H1 (cell line): ENCODE measurements around the gene OAT. TPM values are rescaled to one million over a fixed set of nuclear protein-coding genes. Genes with fewer than 3 reads are reported as not detected.
A peak's percentile ranks its signal among the peaks of the same experiment; 100 is the strongest.

Source experiments
- CTCF ChIA-PET: fragments of 300-600 bp; sonication (Branson Sonifier 250); formaldehyde crosslinking; loops from one replicate; lab custom pipeline; 2021; ENCODE audit not compliant: partially characterized antibody; lab: Charles Lee
- POLR2A ChIA-PET: fragments of 300-600 bp; sonication (Branson Sonifier 250); formaldehyde crosslinking; loops from one replicate; lab custom pipeline; 2021; ENCODE audit warnings: inconsistent platforms; ENCODE audit not compliant: partially characterized antibody; lab: Charles Lee
- DNase-seq, 2 experiments: peaks; one replicate each; pipeline versions ENCODE4 v3.0.0 to v3.0.0-alpha.2; 2010 to 2022; ENCODE audit warnings: low spot score in 2 of 2, low read depth in 1 of 2, mixed read lengths in 1 of 2
- FAIRE-seq: peaks from 2 replicates; lab custom pipeline; 2011; peaks lifted over from hg19 to GRCh38; lab: Jason Lieb, UNC
- H2AFZ ChIP-seq: 2 replicates; pipeline ENCODE4 v1.8.1; 2012; ENCODE audit warnings: low read length, inconsistent platforms
- H2AK5ac ChIP-seq: 2 replicates; pipeline ENCODE4 v1.6.1; 2013; ENCODE audit warnings: low read depth, low read length
- H2BK120ac ChIP-seq: replicated peaks from 2 replicates; pipeline ENCODE3; 2013; ENCODE audit warnings: low read depth, low read length, inconsistent platforms
- H2BK12ac ChIP-seq: 2 replicates; pipeline ENCODE4 v1.6.1; 2013; ENCODE audit warnings: low read depth, low read length
- H2BK15ac ChIP-seq: 2 replicates; pipeline ENCODE4 v1.6.1; 2013; ENCODE audit warnings: low read length
- H2BK20ac ChIP-seq: 2 replicates; pipeline ENCODE4 v1.6.1; 2013; ENCODE audit warnings: low read length
- H2BK5ac ChIP-seq: 2 replicates; pipeline ENCODE4 v1.6.1; 2013; ENCODE audit warnings: low read depth, low read length
- H3K14ac ChIP-seq: 2 replicates; pipeline ENCODE4 v1.6.1; 2013; ENCODE audit warnings: inconsistent platforms; ENCODE audit not compliant: insufficient read length
- H3K18ac ChIP-seq: 2 replicates; pipeline ENCODE4 v1.6.1; 2013; ENCODE audit warnings: low read length; ENCODE audit errors: extremely low read depth
- H3K23ac ChIP-seq: 2 replicates; pipeline ENCODE4 v1.6.1; 2013; ENCODE audit warnings: inconsistent platforms; ENCODE audit not compliant: insufficient read length
- H3K23me2 ChIP-seq: 2 replicates; pipeline ENCODE4 v1.6.1; 2013; ENCODE audit warnings: low read depth, low read length
- H3K27ac ChIP-seq: 2 replicates; pipeline ENCODE4 v1.6.1; 2011; ENCODE audit warnings: low read depth, low read length, inconsistent platforms
- H3K27me3 ChIP-seq, 4 experiments: replicated peaks in 1 of 4; 1 replicate in 1 of 4; 2 replicates in 3 of 4; pipeline versions ENCODE4 v1.6.1 to v1.8.1; 2011 to 2013; ENCODE audit warnings: low read length in 3 of 4, mild to moderate bottlenecking in 3 of 4, inconsistent platforms in 2 of 4, mixed read lengths in 2 of 4, moderate library complexity in 1 of 4; ENCODE audit not compliant: control insufficient read depth in 3 of 4, insufficient read depth in 3 of 4; ENCODE audit errors: extremely low read depth in 1 of 4
- H3K36me3 ChIP-seq, 4 experiments: 2 replicates each; pipeline versions ENCODE4 v1.6.1 to v1.8.1; 2011 to 2013; ENCODE audit warnings: mild to moderate bottlenecking in 4 of 4, low read length in 3 of 4, moderate library complexity in 2 of 4, control low read depth in 1 of 4, inconsistent platforms in 1 of 4; ENCODE audit not compliant: insufficient read depth in 4 of 4, control insufficient read depth in 2 of 4
- H3K4ac ChIP-seq: replicated peaks from 2 replicates; pipeline ENCODE3; 2013; ENCODE audit warnings: low read length, low read depth, mixed read lengths, inconsistent platforms; ENCODE audit not compliant: insufficient read length
- H3K4me1 ChIP-seq, 4 experiments: replicated peaks in 1 of 4; 1 replicate in 1 of 4; 2 replicates in 3 of 4; pipeline versions ENCODE4 v1.6.1 to v1.8.1; 2011 to 2013; ENCODE audit warnings: low read length in 3 of 4, inconsistent platforms in 2 of 4, mixed read lengths in 1 of 4; ENCODE audit not compliant: insufficient read depth in 4 of 4, control insufficient read depth in 3 of 4
- H3K4me2 ChIP-seq, 2 experiments: 2 replicates each; pipeline versions ENCODE4 v1.6.1 to v1.8.1; 2011 to 2013; ENCODE audit warnings: low read depth in 2 of 2, low read length in 2 of 2, control low read depth in 1 of 2, inconsistent platforms in 1 of 2, mild to moderate bottlenecking in 1 of 2; ENCODE audit not compliant: insufficient read depth in 1 of 2
- H3K4me3 ChIP-seq, 4 experiments: fragments of 200-600, 300-600 bp in 1 of 4; sonication (generic), shearing (Covaris generic), sonication (Bioruptor Twin) in 1 of 4; 2 replicates each; pipeline versions ENCODE4 v1.5.1 to v1.8.1; 2011 to 2016; ENCODE audit warnings: low read length in 4 of 4, low read depth in 3 of 4, control low read depth in 2 of 4, inconsistent platforms in 2 of 4, mild to moderate bottlenecking in 2 of 4, mixed read lengths in 1 of 4, moderate library complexity in 1 of 4; ENCODE audit not compliant: insufficient read depth in 2 of 4; ENCODE audit errors: extremely low read depth in 1 of 4
- H3K56ac ChIP-seq: replicated peaks from 2 replicates; pipeline ENCODE3; 2013; ENCODE audit warnings: low read depth, mild to moderate bottlenecking, mixed read lengths, low read length, inconsistent platforms; ENCODE audit not compliant: insufficient read length
- H3K79me1 ChIP-seq: 2 replicates; pipeline ENCODE4 v1.6.1; 2013; ENCODE audit warnings: low read depth, low read length, control low read depth
- H3K79me2 ChIP-seq, 2 experiments: 2 replicates each; pipeline versions ENCODE4 v1.6.1 to v1.8.1; 2012 to 2013; ENCODE audit warnings: low read length in 2 of 2, mild to moderate bottlenecking in 2 of 2, inconsistent platforms in 1 of 2; ENCODE audit not compliant: insufficient read depth in 2 of 2, control insufficient read depth in 1 of 2
- H3K9ac ChIP-seq, 4 experiments: replicated peaks in 1 of 4; 1 replicate in 1 of 4; 2 replicates in 3 of 4; pipeline versions ENCODE4 v1.6.1 to v1.8.1; 2011 to 2013; ENCODE audit warnings: low read depth in 3 of 4, low read length in 3 of 4, control low read depth in 2 of 4, mild to moderate bottlenecking in 2 of 4, moderate library complexity in 2 of 4, inconsistent platforms in 1 of 4; ENCODE audit errors: extremely low read depth in 1 of 4
- H3K9me3 ChIP-seq, 2 experiments: 2 replicates each; pipeline versions ENCODE4 v1.6.1 to v1.8.1; 2012 to 2013; ENCODE audit warnings: mild to moderate bottlenecking in 2 of 2, moderate library complexity in 2 of 2, control low read depth in 1 of 2, inconsistent platforms in 1 of 2, low read depth in 1 of 2, low read length in 1 of 2, mixed read lengths in 1 of 2; ENCODE audit not compliant: insufficient read depth in 2 of 2
- H4K20me1 ChIP-seq, 2 experiments: replicated peaks in 1 of 2; 2 replicates each; pipeline versions ENCODE3 to v1.8.1; 2011 to 2013; ENCODE audit warnings: inconsistent platforms in 2 of 2, low read length in 2 of 2, mild to moderate bottlenecking in 1 of 2; ENCODE audit not compliant: insufficient read depth in 2 of 2, control insufficient read depth in 1 of 2
- H4K5ac ChIP-seq: 2 replicates; pipeline ENCODE4 v1.6.1; 2013; ENCODE audit warnings: low read length, low read depth, mixed read lengths, inconsistent platforms; ENCODE audit not compliant: insufficient read length
- H4K8ac ChIP-seq: 2 replicates; pipeline ENCODE4 v1.8.0; 2013; ENCODE audit warnings: mild to moderate bottlenecking, moderate library complexity, low read length, inconsistent platforms; ENCODE audit not compliant: insufficient read depth; ENCODE audit errors: extremely low read depth
- H4K91ac ChIP-seq: replicated peaks from 2 replicates; pipeline ENCODE3; 2013; ENCODE audit warnings: low read length, mixed read lengths, inconsistent platforms; ENCODE audit not compliant: insufficient read length
- FOSL1 ChIP-seq: IDR thresholded peaks from 2 replicates; pipeline ENCODE4 v1.6.1; 2011; ENCODE audit warnings: mild to moderate bottlenecking, low read depth, low read length, moderate library complexity; ENCODE audit not compliant: insufficient read depth
- HDAC2 ChIP-seq, 2 experiments: fragments of 300-600 bp in 1 of 2; sonication (generic) in 1 of 2; IDR thresholded peaks; 2 replicates each; pipeline ENCODE4 v1.6.1; 2011 to 2012; ENCODE audit warnings: low read depth in 2 of 2, low read length in 2 of 2, mild to moderate bottlenecking in 2 of 2, moderate library complexity in 2 of 2, borderline replicate concordance in 1 of 2, inconsistent platforms in 1 of 2
- KDM4A ChIP-seq: IDR thresholded peaks from one replicate; pipeline ENCODE4 v1.7.1; 2012; ENCODE audit warnings: low read depth, mild to moderate bottlenecking, moderate library complexity, low read length, inconsistent platforms; ENCODE audit not compliant: severe bottlenecking
- MAFK ChIP-seq: IDR thresholded peaks from 2 replicates; pipeline ENCODE4 v1.6.1; 2012; ENCODE audit warnings: low read depth, mild to moderate bottlenecking, improper control_type of control experiment, low read length
- MAX ChIP-seq: IDR thresholded peaks from 2 replicates; pipeline ENCODE4 v1.6.1; 2012; ENCODE audit warnings: inconsistent platforms
- POU5F1 ChIP-seq: IDR thresholded peaks from 2 replicates; pipeline ENCODE4 v1.6.1; 2011; ENCODE audit warnings: low read depth, mild to moderate bottlenecking, low read length, moderate library complexity
- RBBP5 ChIP-seq: IDR thresholded peaks from 2 replicates; pipeline ENCODE4 v1.7.1; 2012; ENCODE audit warnings: low read depth, mild to moderate bottlenecking, inconsistent platforms, low read length, moderate library complexity, borderline replicate concordance
- TBP ChIP-seq: IDR thresholded peaks from 2 replicates; pipeline ENCODE4 v1.6.1; 2011; ENCODE audit warnings: low read depth, low read length, improper control_type of control experiment
- WGBS, 2 experiments: shearing (Covaris generic) in 1 of 2; methylation state at CpG; one replicate each; pipeline versions ENCODE4 v1.1.6 to v1.1.7; 2013 to 2015; ENCODE audit warnings: low lambda C conversion rate in 2 of 2, mixed read lengths in 2 of 2, inconsistent platforms in 1 of 2, low coverage in 1 of 2, missing lambda C conversion rate in 1 of 2; ENCODE audit not compliant: insufficient replicate concordance in 2 of 2, insufficient coverage in 1 of 2, insufficient read length in 1 of 2; ENCODE audit errors: extremely low coverage in 1 of 2, missing lambda C conversion rate in 1 of 2; 5-methylcytosine and 5-hydroxymethylcytosine counted together
- polyA plus RNA-seq, 7 experiments: library from polyadenylated mRNA; depleted of rRNA in 3 of 7; stranded (reverse) in 5 of 7; unstranded in 2 of 7; fragments of >200 nt in 5 of 7; fragments of 200-250 nt in 2 of 7; gene quantifications; 1 replicate in 5 of 7; 2 replicates in 1 of 7; 4 replicates in 1 of 7; pipeline versions ENCODE4 v1.2.1 to v1.2.3, GENCODE V29; 2011 to 2013; ENCODE audit warnings: missing spikeins in 2 of 7, mixed read lengths in 2 of 7
- total RNA-seq: library from RNA; stranded (reverse); fragmentation: NEBNext Ultra II Directional; extraction: Animal tissue kit (Norgen Biotek cat#: 25700); gene quantifications from 2 replicates; pipeline ENCODE4 v1.2.1, GENCODE V29; 2021
- TF ChIP-seq, protein P1 (sequence below): IDR thresholded peaks from 2 replicates; pipeline ENCODE4 v1.6.1; 2012; ENCODE audit warnings: inconsistent platforms
- TF ChIP-seq, protein P2 (sequence below), 3 experiments: IDR thresholded peaks; 1 replicate in 2 of 3; 2 replicates in 1 of 3; pipeline versions ENCODE4 v1.5.1 to v1.6.1; 2011; ENCODE audit warnings: low read length in 3 of 3, mild to moderate bottlenecking in 3 of 3, inconsistent platforms in 2 of 3, low read depth in 1 of 3, moderate library complexity in 1 of 3; ENCODE audit not compliant: insufficient read depth in 1 of 3; ENCODE audit errors: control extremely low read depth in 1 of 3

OAT gene
- total and polyA plus RNA-seq, 2 of the 8 experiments (the other 6 are each of a cell fraction or from before 2014, with no cell fraction given): 67.8 to 121 TPM

- Histone ChIP-seq H4K8ac (no peak overlapping the region), H3K79me2 (no peaks in the 10 kb centered on the region), H3K9me3 (no peaks in the 10 kb centered on the region), H2BK15ac (no peak overlapping the region), H3K23ac (no peak overlapping the region), H3K27me3 (peaks cover 0 to 6% (median 5%) of the 10 kb centered on the region in 4 experiments; a peak in 5 of 7 replicates), H3K18ac (no peak overlapping the region), H3K27ac (no peak overlapping the region), H3K4me3 (peak overlapping the region in 1 of 4 experiments; percentile 61; a peak in 2 of 8 replicates), H3K4ac (no peak overlapping the region), H4K20me1 (no peaks in the 10 kb centered on the region), H4K5ac (no peak overlapping the region), H3K56ac (no peak overlapping the region), H3K36me3 (no peaks in the 10 kb centered on the region), H3K4me2 (peak overlapping the region; percentile 12 to 82; a peak in 2 of 4 replicates), H2BK5ac (no peak overlapping the region), H2BK20ac (no peak overlapping the region), H3K4me1 (peaks cover 0 to 8% (median 4%) of the 10 kb centered on the region in 4 experiments; a peak in 4 of 7 replicates), H4K91ac (no peak overlapping the region), H2BK12ac (0 out of 2 replicates have a peak overlapping the region, but pooled peaks have one; percentile 14), H3K79me1 (no peaks in the 10 kb centered on the region), H2AFZ (no peak overlapping the region), H2BK120ac (no peak overlapping the region), H3K9ac (no peak overlapping the region), H3K23me2 (peaks cover 2% of the 10 kb centered on the region; the same call in 1 of the 2 replicates), H2AK5ac (no peak overlapping the region), H3K14ac (no peak overlapping the region)
- POLR2A ChIA-PET: no interaction called here
- FAIRE-seq (no peak), DNase-seq (no peak)
- CTCF ChIA-PET: interaction anchor here (0.6 to 4.9 kb wide), 35 partner anchors 8 to 1407 kb away, joined by 3 to 79 read pairs (median 5); no protein-coding TSS in a partner anchor
- 85% methylated on average over 3 of the region's 9 CpGs; no CpG with 5 or more reads in 1 of the 2 experiments for WGBS, 2 experiments
- TF ChIP-seq MAFK: no peak
- TF ChIP-seq, protein P1, sequence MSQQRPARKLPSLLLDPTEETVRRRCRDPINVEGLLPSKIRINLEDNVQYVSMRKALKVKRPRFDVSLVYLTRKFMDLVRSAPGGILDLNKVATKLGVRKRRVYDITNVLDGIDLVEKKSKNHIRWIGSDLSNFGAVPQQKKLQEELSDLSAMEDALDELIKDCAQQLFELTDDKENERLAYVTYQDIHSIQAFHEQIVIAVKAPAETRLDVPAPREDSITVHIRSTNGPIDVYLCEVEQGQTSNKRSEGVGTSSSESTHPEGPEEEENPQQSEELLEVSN: no peak
- TF ChIP-seq POU5F1: no peak
- TF ChIP-seq MAX: no peak
- TF ChIP-seq FOSL1: no peak
- no peak for TF ChIP-seq RBBP5
- TF ChIP-seq HDAC2 (IDR thresholded peaks at IDR 0.05; ENCODE audit: borderline replicate concordance in 1 of 2, low read depth in 2 of 2, low read length in 2 of 2): no peak
- no peak for TF ChIP-seq KDM4A
- TF ChIP-seq, protein P2, sequence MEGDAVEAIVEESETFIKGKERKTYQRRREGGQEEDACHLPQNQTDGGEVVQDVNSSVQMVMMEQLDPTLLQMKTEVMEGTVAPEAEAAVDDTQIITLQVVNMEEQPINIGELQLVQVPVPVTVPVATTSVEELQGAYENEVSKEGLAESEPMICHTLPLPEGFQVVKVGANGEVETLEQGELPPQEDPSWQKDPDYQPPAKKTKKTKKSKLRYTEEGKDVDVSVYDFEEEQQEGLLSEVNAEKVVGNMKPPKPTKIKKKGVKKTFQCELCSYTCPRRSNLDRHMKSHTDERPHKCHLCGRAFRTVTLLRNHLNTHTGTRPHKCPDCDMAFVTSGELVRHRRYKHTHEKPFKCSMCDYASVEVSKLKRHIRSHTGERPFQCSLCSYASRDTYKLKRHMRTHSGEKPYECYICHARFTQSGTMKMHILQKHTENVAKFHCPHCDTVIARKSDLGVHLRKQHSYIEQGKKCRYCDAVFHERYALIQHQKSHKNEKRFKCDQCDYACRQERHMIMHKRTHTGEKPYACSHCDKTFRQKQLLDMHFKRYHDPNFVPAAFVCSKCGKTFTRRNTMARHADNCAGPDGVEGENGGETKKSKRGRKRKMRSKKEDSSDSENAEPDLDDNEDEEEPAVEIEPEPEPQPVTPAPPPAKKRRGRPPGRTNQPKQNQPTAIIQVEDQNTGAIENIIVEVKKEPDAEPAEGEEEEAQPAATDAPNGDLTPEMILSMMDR (IDR thresholded peaks at IDR 0.05; ENCODE audit: control extremely low read depth in 1 of 3, insufficient read depth in 1 of 3, low read depth in 1 of 3, low read length in 3 of 3): no peak
- no peak for TF ChIP-seq TBP
These were observed 30.3 kb downstream of the OAT start for GRCh38 chr10:124388476-124388822.
